GM13976 (cell line): Measurements from ENCODE around the gene MRGPRF.

Experiments used
- DNase-seq: peaks from one replicate; pipeline ENCODE4 v3.0.0; 2012; ENCODE audit warnings: low spot score
- in situ Hi-C: fragments of 300-500 bp; cut with MboI; formaldehyde crosslinking; loops from one replicate; pipeline ENCODE4 v1.12.0; 2022; ENCODE audit warnings: low sequenced_read_pairs, mixed read lengths, inconsistent platforms; ENCODE audit not compliant: unreplicated experiment
- TF ChIP-seq, protein P1 (sequence below): IDR thresholded peaks from 2 replicates; pipeline ENCODE4 v1.5.1; 2012; ENCODE audit warnings: borderline replicate concordance, mild to moderate bottlenecking; ENCODE audit not compliant: insufficient read depth; ENCODE audit errors: extremely low read depth, missing control alignments, control extremely low read depth

Gene MRGPRF

DNA sequence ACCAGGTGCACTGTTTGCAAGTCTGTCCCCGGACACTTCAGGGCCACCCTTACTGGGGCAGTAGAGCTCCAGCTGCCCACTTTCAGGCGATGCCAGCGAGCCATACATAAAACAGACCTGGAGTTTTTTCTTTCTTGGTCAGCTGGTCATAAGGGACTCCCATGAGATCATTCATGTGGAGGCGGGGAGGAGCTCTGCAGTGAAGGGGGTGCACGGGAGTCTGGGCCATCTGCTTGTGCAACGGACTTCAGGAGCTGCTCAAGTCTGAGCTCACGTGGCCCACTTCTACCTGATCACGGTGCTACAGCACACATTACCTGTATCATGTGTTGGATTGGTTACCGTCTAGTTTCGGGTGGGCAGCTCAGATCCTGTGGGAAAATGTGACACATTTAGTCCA, 9.2 kb upstream of the MRGPRF start:
- TF ChIP-seq, protein P1, sequence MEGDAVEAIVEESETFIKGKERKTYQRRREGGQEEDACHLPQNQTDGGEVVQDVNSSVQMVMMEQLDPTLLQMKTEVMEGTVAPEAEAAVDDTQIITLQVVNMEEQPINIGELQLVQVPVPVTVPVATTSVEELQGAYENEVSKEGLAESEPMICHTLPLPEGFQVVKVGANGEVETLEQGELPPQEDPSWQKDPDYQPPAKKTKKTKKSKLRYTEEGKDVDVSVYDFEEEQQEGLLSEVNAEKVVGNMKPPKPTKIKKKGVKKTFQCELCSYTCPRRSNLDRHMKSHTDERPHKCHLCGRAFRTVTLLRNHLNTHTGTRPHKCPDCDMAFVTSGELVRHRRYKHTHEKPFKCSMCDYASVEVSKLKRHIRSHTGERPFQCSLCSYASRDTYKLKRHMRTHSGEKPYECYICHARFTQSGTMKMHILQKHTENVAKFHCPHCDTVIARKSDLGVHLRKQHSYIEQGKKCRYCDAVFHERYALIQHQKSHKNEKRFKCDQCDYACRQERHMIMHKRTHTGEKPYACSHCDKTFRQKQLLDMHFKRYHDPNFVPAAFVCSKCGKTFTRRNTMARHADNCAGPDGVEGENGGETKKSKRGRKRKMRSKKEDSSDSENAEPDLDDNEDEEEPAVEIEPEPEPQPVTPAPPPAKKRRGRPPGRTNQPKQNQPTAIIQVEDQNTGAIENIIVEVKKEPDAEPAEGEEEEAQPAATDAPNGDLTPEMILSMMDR = no peak
- no peak for DNase-seq
- in situ Hi-C loops = no loop called here

DNA sequence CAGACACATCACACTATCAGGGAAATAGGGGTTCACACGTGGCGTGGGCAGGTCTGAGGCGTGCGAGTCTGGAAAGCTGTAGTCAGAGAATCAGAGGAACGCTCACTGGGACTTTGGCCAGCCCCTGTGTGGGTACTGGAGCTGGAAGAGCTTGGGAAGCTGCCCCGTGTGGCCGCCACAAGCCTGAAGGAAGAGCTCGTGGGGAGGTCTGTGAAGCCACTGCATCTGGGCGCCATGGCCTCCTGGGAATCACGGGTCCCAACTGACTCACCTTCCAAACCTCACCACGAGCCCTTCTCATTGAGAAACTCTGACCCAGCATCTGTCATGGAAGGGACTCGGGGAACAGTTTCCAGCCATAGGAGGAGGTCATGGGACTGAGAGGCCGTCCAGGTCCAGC, 5.9 kb upstream of the MRGPRF start:
- TF ChIP-seq, protein P1 = no peak
- in situ Hi-C loops = no loop called here
- no peak for DNase-seq

DNA sequence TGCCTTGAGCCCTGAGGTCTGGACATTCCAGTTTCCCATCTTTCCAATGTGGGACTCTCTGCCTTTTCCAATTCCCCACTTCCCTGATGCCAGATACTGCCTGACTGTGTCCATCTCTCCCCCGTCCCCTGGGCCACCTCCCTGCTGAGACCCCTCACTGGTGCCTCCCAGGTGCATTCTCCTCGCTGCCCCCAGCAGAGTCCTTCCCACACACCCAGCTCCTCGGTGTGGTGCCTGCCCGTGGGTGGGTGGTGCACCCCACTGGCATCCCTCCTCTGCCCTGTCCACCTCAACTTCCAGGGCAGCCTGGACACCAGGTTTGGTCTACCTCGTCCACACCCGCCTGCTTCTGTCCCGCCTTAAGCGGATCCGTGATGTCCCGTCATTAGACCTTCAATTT, 4.9 kb upstream of the MRGPRF start:
- DNase-seq = no peak
- in situ Hi-C loops = no loop called here
- TF ChIP-seq, protein P1 = no peak

DNA sequence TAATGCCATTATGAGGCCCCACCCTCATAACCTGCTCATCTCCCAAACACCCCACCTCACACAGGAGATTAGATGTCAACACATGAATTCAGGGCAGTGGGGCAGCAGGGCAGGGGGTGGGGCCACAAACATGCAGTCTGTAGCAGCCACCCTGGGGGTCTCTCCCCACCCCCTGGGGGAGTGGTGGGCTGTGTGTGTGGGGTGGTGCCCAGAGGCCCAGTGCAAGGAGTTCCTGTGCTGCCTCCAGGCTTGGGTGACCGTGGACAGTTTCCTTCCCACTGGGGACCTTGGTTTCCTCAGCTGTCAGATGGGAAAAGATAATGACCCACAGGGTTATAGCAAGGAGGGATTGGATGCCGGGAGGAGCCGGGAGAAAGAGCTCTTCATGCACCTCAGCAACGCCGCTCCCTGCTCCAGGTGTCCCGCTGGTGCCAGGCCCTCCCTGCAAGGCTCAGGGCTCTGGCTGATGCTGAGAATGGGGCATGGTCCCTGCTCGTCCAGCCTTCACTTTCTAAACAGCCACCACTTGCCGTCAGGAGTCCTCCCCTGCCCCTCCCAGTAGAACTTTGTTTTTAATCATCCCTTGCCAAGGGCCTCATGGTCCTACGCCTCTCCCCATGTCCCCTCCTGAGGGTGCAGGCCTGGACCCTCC, 2.0 kb upstream of the MRGPRF start:
- in situ Hi-C loops = no loop called here
- TF ChIP-seq, protein P1 = no peak
- DNase-seq = no peak

DNA sequence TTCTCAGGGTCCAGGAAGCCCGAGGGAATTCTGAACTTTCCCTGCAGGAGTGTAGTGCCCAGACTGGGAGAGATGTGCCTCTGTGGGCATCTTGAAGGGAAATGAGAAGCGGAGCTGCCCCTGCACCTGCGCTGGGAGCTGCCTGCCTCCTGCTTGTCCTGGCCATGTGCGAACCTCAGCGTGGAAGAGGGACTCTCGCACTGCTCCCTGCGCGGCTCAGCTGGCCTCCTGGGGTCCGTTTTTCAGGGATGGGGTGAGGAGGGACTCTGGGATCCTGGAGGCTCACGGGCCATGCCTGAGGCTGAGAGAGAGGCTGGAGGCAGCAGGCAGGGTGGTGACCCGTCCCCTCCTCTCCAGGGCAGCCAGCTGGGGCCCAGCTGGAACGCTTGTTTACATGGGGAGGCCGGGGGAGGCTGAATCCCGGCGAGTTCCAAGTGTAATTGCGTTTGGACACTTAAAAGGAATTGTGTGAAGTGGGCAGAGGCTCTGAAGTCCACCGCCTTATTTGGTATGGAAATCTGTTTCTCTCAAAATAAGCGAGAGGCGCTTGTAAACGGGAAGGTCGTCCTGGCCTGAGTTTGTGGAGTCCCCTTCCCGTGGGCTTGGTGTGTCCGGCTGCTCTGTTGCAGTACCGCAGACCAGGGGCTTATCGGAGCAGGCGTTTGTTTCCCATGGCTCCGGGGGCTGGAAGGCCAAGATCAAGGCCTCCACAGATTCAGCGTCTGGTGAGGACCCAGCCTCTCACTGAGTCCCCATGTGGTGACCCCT, 1.2 kb upstream of the MRGPRF start:
- TF ChIP-seq, protein P1 = no peak
- no peak for DNase-seq
- in situ Hi-C loops = no loop called here

DNA sequence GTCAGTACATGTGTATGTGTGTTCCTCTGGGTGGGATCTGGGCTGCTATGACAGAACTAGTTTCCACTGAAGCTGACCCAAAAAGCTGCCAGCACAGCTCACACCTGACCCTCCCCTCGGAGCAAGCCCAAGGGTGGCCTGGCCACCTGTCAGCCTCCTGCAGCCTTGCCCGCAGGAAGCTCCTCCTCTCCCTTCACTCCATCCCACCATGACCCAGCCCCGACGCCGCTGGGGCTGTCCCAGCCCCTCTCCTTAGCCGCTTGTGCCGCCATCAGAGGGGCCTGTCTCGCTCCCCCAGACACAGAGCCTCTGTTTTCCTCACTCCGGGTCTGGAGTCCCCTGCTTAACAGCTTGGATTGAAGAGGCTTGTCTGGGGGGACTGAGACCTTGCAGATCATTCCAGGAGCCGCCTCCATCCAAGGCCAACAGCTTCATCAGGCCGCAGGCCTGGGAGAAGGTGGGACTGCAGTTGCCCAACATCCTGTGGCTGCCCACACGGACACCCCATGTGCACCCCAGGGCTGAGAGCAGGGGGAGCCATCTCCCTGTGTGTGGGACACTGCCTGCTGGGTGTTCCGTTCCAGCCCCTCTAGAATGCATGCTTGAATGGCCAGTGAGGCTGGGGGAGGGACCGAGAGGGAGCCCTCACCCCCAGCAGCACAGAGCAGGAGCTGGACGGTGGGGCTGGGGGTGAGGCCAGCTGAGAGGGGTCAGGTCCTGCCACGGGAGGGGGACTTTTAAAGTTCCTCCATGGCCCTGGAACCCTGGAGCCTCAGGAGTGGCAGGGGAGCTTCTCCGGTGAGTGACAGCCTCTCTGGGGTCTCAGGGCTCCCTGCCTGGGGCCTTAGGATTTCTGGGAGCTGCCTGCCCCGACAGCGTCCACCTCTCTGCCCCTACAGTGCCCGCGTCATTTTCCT, 696 bp downstream of the MRGPRF start:
- no peak for DNase-seq
- in situ Hi-C loops = no loop called here
- TF ChIP-seq, protein P1 = no peak
